Parathyroid adenoma (tissue), 2 donors: ENCODE data around the gene KIF14.

Experiments used
- H2AFZ ChIP-seq: fragments of 300-600 bp; sonication (generic); one replicate; pipeline ENCODE4 v1.7.0; 2017; ENCODE audit warnings: antibody characterized with exemption, mild to moderate bottlenecking
- H3K27ac ChIP-seq: fragments of 300-600 bp; sonication (generic); one replicate; pipeline ENCODE4 v1.7.0; 2017
- H3K27me3 ChIP-seq: fragments of 300-600 bp; sonication (generic); one replicate; pipeline ENCODE4 v1.7.0; 2017; ENCODE audit warnings: low read length; ENCODE audit not compliant: control insufficient read depth, insufficient read depth
- H3K36me3 ChIP-seq: fragments of 300-600 bp; sonication (generic); one replicate; pipeline ENCODE4 v1.7.0; 2017; ENCODE audit warnings: low read length; ENCODE audit not compliant: control insufficient read depth, insufficient read depth
- H3K4me1 ChIP-seq: fragments of 300-600 bp; sonication (generic); one replicate; pipeline ENCODE4 v1.7.0; 2017; ENCODE audit warnings: control low read depth
- H3K4me2 ChIP-seq: fragments of 300-600 bp; sonication (generic); one replicate; pipeline ENCODE4 v1.7.0; 2017; ENCODE audit warnings: low read length
- H3K4me3 ChIP-seq: fragments of 300-600 bp; sonication (generic); one replicate; pipeline ENCODE4 v1.7.0; 2017; ENCODE audit warnings: low read depth, low read length
- H3K79me2 ChIP-seq: fragments of 300-600 bp; sonication (generic); one replicate; pipeline ENCODE4 v1.7.0; 2017; ENCODE audit warnings: control low read depth
- H3K9ac ChIP-seq: fragments of 300-600 bp; sonication (generic); one replicate; pipeline ENCODE4 v1.7.0; 2017; ENCODE audit warnings: mild to moderate bottlenecking
- H3K9me3 ChIP-seq: fragments of 300-600 bp; sonication (generic); one replicate; pipeline ENCODE4 v1.7.0; 2017; ENCODE audit warnings: low read length; ENCODE audit not compliant: control insufficient read depth
- CTCF ChIP-seq: fragments of 300-600 bp; sonication (generic); IDR thresholded peaks from one replicate; pipeline ENCODE4 v1.7.0; 2017; ENCODE audit warnings: antibody characterized with exemption, mild to moderate bottlenecking
- donor health status: primary hyperparathyroidism.

KIF14 gene

DNA sequence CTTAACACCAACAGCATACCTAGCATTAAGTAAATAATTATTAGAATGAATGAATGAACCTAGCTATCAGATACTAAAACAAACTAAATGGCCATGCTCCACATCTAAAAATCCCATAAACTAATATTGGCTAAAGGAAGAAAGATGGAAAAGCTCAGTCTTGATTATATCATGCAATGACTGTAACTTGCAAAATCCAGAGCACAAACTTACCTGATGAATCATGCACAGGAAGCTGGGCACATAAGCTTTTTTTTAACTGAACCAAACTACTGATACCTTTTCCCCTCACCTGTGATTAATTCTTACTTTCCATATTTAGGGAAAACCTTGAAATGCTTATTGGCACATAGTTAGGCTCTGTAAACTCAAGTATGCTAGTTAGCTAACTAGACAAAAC is 70.2 kb downstream of the KIF14 start:
- Histone ChIP-seq H2AFZ (no peak overlapping the region), H3K79me2 (no peaks in the 10 kb centered on the region), H3K36me3 (no peaks in the 10 kb centered on the region), H3K27ac (no peak overlapping the region), H3K4me1 (no peaks in the 10 kb centered on the region), H3K4me3 (no peak overlapping the region), H3K27me3 (no peaks in the 10 kb centered on the region), H3K4me2 (no peak overlapping the region), H3K9me3 (no peaks in the 10 kb centered on the region), H3K9ac (no peak overlapping the region)
- no peak for TF ChIP-seq CTCF

GRCh38 chr1:200547386-200547785 is 73.2 kb downstream of the KIF14 start:
- Histone ChIP-seq H3K36me3 (no peaks in the 10 kb centered on the region), H3K27me3 (no peaks in the 10 kb centered on the region), H3K9me3 (no peaks in the 10 kb centered on the region), H3K27ac (no peak overlapping the region), H3K4me3 (no peak overlapping the region), H3K4me2 (no peak overlapping the region), H2AFZ (no peak overlapping the region), H3K9ac (no peak overlapping the region), H3K79me2 (no peaks in the 10 kb centered on the region), H3K4me1 (no peaks in the 10 kb centered on the region)
- no peak for TF ChIP-seq CTCF

- Histone ChIP-seq H3K4me2 (no peak overlapping the region), H3K79me2 (no peaks in the 10 kb centered on the region), H3K4me1 (no peaks in the 10 kb centered on the region), H3K9ac (no peak overlapping the region), H2AFZ (no peak overlapping the region), H3K27ac (no peak overlapping the region), H3K27me3 (no peaks in the 10 kb centered on the region), H3K36me3 (no peaks in the 10 kb centered on the region), H3K9me3 (no peaks in the 10 kb centered on the region), H3K4me3 (no peak overlapping the region)
- TF ChIP-seq CTCF: no peak
Measured at GRCh38 chr1:200546577-200546976, 74.0 kb downstream of the KIF14 start.

- Histone ChIP-seq H3K9ac (no peak overlapping the region), H3K4me2 (no peak overlapping the region), H3K4me3 (no peak overlapping the region), H3K4me1 (no peaks in the 10 kb centered on the region), H2AFZ (no peak overlapping the region), H3K27me3 (no peaks in the 10 kb centered on the region), H3K9me3 (no peaks in the 10 kb centered on the region), H3K79me2 (no peaks in the 10 kb centered on the region), H3K27ac (no peak overlapping the region), H3K36me3 (no peaks in the 10 kb centered on the region)
- TF ChIP-seq CTCF: no peak
Measured at GRCh38 chr1:200542162-200542561, 78.4 kb downstream of the KIF14 start.

- H3K4me2 ChIP-seq: no peak overlapping the region
- H3K27ac ChIP-seq: no peak overlapping the region
- no peak overlapping the region for H3K4me3 ChIP-seq
- no peaks in the 10 kb centered on the region for H3K27me3 ChIP-seq
- no peaks in the 10 kb centered on the region for H3K36me3 ChIP-seq
- no peaks in the 10 kb centered on the region for H3K9me3 ChIP-seq
- no peak overlapping the region for H3K9ac ChIP-seq
- no peaks in the 10 kb centered on the region for H3K79me2 ChIP-seq
- no peak for TF ChIP-seq CTCF
- H3K4me1 ChIP-seq: no peaks in the 10 kb centered on the region
- no peak overlapping the region for H2AFZ ChIP-seq
Measured at GRCh38 chr1:200540281-200540680, 80.3 kb downstream of the KIF14 start.
